ENCODE results near the gene POU2F2.

Gene POU2F2

GRCh38 chr19:42132030-42132628 is at the start of gene POU2F2:
Gene POU2F2 (minus strand): TSS chr19:42132446. CDS start chr19:42132411, 35 bp downstream.
- peak; percentile 89 for DNase-seq

DNA sequence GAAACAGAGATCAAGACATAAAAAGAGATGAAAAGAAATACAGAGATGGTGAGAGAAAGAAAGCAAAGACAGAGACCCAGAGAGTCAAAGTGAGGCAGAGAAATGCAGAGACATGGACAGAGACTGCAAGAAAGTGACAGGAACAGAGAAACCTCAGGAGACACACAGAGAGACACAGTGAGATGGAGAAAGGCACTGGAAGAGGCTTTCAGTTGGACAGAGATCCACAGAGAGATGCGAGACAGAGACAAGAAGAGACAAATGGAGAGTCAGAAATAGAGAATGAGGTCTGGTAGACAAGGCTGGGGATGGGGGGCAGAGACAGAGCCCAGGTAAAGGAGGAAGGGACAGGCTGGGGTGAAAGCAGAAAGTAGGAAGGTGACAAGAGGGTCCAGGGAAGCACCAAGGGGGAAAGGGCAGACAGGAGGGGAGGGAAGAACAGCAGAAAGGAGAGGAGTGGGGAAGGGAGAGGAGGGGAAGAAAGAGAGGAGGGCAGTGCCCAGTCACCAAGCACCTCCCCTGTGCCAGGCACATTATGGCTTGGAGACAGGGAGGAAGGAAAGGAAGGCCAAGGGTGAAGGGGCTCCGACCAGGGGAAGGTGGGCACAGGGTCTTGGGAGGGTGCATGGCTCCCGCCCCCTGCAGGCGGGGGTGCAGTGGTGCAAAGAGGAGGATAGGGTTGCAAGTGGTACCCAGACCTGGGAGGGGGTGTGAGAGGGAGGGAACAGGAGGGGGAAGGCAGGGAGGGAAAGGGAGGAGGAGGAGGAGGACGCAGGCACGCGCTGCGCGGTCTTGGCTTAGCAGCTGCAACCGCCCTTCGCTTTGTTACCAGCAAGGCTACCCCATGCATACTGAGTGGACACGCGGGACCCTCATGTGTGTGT is 46.8 kb upstream of the POU2F2 start:
- DNase-seq = no peak

DNA sequence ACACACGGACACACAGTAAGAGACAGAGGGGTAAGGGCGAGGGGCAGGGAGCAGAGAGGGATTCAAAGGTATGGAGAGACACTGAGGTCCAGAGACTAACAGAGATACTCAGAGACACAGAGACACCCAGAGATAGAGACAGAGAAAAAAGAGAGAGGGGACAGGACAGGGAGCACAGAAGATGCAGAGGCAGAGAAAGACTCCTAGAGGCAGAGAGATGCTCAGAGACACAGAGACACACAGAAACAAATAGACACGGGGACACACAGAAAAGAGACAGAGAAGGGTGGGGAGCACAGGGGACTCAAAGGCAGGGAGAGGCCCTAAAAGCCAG is 45.4 kb upstream of the POU2F2 start:
- DNase-seq = no peak

- peak; percentile 79 for DNase-seq
Observed at GRCh38 chr19:42176990-42177685, 44.9 kb upstream of the POU2F2 start.

- DNase-seq = no peak
Observed at GRCh38 chr19:42176649-42176989, 44.4 kb upstream of the POU2F2 start.

DNA sequence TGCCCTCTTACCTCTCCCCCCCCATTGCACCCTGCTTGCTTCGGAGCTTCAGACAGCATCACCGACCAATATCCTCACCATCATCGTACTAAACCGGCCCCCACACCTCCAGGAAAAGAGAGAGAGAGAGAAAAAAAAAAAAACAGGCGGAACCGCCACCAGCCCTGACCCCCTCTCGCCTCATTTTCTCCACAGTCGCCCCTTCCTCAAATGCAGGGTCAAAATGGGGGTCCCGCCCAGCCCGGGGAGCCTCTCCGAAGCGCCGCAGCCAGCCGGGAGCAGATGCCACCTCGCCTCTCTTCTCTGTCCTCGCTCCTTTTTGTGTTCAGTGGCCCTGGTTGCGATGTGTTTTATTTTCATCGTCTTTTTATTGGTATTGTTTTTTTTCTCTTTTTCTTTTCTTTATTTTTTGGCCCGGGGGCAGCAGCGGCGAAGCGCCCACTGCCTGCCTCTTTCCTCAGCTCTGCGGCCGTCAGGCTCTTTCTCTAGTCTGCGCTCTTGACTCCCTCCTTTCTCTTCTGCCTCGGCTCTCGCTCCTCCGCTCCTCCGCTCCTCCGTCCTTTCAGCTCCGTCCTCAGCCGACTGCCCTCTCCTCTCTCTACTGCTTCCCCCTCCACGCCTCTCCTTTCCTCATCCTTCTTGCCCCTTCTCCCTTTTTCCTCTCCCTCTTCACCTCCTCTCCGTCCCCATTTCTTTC is 43.9 kb upstream of the POU2F2 start:
- DNase-seq = no peak

- no peak for DNase-seq
Observed at GRCh38 chr19:42174958-42175734, 42.9 kb upstream of the POU2F2 start.

DNA sequence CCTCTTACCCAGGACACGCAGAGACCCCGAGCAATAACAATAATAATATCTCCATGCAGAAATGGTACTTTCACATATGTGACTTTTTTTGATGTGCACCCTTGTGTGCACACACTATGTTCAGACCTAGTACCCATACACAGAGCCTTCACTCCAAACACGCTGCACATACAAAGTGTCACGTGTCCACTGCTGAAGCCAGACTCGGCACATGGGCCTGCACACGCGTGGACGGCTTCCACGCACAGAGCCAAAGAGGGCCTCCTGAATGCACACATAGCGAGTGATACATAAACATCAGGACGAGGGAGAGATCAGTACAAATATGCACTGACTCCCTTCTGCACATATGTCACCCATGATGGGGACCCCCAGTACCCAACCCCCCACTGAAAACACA is 41.9 kb upstream of the POU2F2 start:
- no peak for DNase-seq

GRCh38 chr19:42173695-42174094 is 41.4 kb upstream of the POU2F2 start:
- no peak for DNase-seq

DNA sequence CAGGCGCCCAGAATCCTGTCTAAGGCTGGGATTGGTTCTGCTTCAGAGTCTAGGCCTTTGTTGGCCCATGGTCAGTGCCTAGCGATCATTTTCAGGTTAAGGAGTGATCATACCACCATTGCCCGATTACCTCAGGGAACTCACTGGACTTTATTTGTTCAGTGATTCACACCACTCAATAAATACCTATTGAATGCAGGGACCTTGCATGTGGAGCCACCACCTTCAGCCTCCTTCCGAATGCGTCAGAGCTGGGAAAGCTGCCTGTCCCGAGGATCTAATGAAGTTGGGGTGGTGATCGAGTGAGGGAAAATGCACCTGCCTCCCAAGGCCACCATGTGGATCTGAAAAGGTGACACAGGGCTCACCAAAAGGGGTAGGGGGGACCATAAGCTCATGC is 40.0 kb upstream of the POU2F2 start:
- DNase-seq = no peak

DNA sequence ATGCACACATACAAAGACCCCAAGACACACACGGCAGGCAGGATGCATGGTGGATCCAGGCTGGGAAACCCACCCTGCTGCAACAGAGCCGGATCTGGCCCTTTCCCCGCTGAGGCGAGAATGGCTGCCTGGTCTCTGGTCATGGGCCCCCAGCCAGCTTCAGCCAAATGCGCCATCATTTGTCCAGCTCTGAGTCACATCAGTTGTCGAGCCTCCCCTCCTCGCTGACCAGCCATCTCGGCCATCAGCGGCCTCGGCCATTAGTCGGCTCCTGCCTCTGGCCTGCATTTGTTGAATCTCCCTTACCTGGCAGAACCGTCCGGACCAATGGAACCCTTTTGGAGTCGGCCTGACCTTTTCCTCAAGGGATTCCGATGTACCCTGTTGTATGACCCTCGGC is 38.5 kb upstream of the POU2F2 start:
- no peak for DNase-seq

DNA sequence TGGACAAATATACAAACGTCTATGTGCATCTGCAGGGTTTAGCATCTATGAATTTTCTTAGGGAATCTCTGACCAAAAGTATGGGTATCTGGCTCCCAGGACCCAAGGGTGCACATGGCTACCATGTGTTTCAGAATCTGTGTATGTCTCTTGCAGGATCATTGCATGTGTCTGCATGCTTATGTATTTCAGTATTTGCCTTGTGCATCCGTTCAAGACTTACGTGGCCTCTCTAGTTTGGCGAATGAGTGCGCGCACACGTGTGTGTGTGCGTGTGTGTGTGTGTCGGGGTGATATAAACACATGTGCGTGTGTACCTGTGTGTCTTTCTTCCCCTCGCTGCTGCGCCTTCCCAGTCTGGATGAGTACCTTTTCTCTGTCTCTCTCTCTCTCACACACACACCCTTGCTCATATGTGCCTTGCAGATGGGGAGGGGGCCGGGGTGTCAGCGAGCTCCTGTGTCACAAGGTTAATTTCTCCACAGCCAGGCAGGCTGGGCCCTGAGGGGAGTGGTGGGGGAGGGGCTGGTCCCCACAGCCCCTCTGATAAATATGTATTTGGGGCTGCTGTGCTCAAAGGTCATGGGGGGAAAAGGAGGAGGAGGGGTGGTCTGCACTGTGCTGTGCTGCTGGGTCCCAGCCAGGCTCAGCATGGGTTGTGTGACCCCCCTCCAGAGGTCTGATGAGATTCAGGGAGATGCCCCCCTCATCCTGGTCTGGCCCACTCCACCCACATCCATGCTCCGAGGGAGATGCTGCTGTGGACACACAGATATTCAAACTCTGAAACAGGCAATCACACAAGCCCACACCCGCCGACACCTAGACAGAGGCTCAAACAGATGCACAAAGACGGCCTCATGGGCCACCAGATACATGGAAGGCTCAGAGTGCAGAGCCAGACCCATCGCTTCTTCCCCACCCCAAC is 37.5 kb upstream of the POU2F2 start:
- DNase-seq = no peak

- no peak for DNase-seq
Observed at GRCh38 chr19:42168206-42168605, 36.0 kb upstream of the POU2F2 start.

GRCh38 chr19:42166316-42166715 is 34.1 kb upstream of the POU2F2 start:
- no peak for DNase-seq

GRCh38 chr19:42165146-42165545 is 32.9 kb upstream of the POU2F2 start:
- no peak for DNase-seq

GRCh38 chr19:42161616-42162263 is 29.5 kb upstream of the POU2F2 start:
- no peak for DNase-seq

DNA sequence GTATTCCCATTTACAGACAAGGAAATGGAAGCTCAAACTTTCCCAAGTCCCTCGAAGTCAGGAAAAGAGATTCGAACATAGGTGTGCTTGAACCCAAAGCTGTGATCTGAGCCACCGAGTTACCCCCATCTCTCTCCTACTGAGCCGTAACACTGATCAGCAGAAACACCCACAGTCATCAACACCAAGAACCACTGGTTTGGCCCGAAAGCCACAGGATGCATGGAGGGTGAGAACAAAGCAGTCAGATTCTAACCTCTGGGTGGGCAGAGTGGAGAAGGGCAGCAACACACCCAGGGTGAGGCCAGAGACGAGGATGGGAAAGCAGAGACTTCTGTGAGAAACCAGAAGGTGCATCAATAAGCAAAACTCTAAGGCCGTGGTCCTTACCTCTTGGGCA is 27.7 kb upstream of the POU2F2 start:
- no peak for DNase-seq

- DNase-seq = no peak
Observed at GRCh38 chr19:42158926-42159325, 26.7 kb upstream of the POU2F2 start.

DNA sequence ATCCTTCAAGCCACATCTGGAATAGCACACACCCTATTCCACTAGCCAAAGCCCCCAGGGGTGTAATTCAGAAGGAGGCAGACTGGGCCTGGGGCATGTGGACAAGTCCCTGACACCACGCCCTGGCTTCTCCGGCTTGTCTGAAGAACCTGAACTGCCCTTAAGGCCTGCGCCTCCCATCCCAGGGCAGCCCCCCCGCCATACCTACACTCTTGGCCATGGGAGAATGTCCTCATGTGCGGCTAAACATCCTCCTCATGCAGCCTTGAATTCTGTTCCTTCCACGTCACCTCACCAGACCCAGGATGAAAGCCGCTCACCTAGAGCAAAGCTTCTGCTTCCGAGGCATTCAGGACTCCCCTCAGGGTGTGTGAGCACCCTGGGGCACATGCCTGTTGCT is 24.3 kb upstream of the POU2F2 start:
- no peak for DNase-seq

GRCh38 chr19:42155796-42156195 is 23.6 kb upstream of the POU2F2 start:
- no peak for DNase-seq

Data from CD4-positive, alpha-beta T cell treated with Interleukin-15 for 1 hour (primary cell).